ENCODE data around the gene AFF3. TPM values are rescaled to one million over a fixed set of nuclear protein-coding genes. Genes with fewer than 3 reads are reported as not detected.

The AFF3 gene
- total RNA-seq, 6 experiments from 2014 or later, result 1.3 to 7.3 (median 6.4) TPM

DNA sequence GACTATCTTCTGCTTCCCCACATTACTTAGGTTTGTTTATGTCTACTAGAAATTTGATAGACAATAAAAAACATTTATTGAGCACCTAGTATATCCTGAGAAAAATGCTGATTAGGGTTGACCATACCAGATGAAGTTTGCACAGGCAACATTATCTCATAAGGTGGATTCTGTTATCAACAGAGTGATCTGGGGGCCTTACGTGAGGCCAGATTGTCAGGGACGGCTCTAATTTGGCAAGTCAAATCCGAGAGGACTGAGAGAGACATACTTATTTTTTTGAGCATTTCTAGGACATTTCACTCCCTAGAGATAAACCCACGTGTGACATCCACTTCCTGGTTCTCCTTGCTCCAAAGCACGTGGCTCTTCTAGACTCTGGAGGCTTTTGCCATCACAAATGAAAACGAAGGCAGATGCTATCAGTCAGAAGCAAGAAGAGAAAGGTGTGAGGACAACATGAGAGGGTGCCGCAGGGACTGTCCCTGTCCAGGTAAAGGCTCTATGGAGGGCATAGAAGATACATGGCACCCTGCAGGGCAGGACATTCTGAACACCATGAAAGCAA is 484.6 kb downstream of the AFF3 start:
- intact Hi-C loops (cut with DNase I), result no loop called here
- H3K36me3 ChIP-seq, result no peaks in the 10 kb centered on the region
- no peak for ATAC-seq
- TF ChIP-seq POLR2A (IDR thresholded peaks at IDR 0.05), result no peak
- TF ChIP-seq, protein P1, sequence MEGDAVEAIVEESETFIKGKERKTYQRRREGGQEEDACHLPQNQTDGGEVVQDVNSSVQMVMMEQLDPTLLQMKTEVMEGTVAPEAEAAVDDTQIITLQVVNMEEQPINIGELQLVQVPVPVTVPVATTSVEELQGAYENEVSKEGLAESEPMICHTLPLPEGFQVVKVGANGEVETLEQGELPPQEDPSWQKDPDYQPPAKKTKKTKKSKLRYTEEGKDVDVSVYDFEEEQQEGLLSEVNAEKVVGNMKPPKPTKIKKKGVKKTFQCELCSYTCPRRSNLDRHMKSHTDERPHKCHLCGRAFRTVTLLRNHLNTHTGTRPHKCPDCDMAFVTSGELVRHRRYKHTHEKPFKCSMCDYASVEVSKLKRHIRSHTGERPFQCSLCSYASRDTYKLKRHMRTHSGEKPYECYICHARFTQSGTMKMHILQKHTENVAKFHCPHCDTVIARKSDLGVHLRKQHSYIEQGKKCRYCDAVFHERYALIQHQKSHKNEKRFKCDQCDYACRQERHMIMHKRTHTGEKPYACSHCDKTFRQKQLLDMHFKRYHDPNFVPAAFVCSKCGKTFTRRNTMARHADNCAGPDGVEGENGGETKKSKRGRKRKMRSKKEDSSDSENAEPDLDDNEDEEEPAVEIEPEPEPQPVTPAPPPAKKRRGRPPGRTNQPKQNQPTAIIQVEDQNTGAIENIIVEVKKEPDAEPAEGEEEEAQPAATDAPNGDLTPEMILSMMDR (IDR thresholded peaks at IDR 0.05), result no peak
- 78% methylated on average over 7 of the region's 7 CpGs for WGBS (ENCODE audit: insufficient coverage, low coverage, low lambda C conversion rate, missing lambda C conversion rate)
- no peak overlapping the region for H3K4me3 ChIP-seq
- DNase-seq, result no peak
- peaks cover 0 to 3% (median 0%) of the 10 kb centered on the region in 4 donors for H3K4me1 ChIP-seq
- no peaks in the 10 kb centered on the region for H3K27me3 ChIP-seq
- H3K9me3 ChIP-seq, result no peaks in the 10 kb centered on the region
- H3K27ac ChIP-seq, result no peak overlapping the region

DNA sequence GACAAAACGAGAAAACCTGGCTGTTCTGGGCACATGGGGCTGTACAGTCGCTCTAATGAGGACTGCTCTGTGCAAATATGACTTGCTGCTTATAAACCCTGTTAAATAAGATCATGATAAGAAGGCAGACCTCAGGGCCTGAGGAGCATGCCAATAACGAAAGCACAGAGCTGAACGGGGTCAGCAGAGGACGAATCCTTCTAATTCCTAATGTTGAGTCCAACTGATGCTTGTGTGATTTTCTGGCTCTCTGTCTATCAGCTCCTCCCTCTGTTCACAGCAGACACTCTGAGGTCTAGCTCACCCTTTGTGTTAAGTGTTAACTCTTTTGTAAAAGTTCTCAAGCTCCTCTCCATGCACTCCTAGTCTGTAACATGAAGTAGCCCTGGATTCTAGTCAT is 485.4 kb downstream of the AFF3 start:
- H3K4me1 ChIP-seq, result no peaks in the 10 kb centered on the region
- 79% methylated on average over 5 of the region's 5 CpGs for whole genome bisulfite sequencing (ENCODE audit: insufficient coverage, low coverage, low lambda C conversion rate, missing lambda C conversion rate)
- no peak overlapping the region for H3K27ac ChIP-seq
- TF ChIP-seq POLR2A (IDR thresholded peaks at IDR 0.05), result no peak
- TF ChIP-seq, protein P1 (IDR thresholded peaks at IDR 0.05), result no peak
- H3K27me3 ChIP-seq, result no peaks in the 10 kb centered on the region
- intact Hi-C loops (cut with DNase I), result no loop called here
- ATAC-seq (no peak), DNase-seq (no peak)
- no peaks in the 10 kb centered on the region for H3K9me3 ChIP-seq
- H3K4me3 ChIP-seq, result no peak overlapping the region
- no peaks in the 10 kb centered on the region for H3K36me3 ChIP-seq

DNA sequence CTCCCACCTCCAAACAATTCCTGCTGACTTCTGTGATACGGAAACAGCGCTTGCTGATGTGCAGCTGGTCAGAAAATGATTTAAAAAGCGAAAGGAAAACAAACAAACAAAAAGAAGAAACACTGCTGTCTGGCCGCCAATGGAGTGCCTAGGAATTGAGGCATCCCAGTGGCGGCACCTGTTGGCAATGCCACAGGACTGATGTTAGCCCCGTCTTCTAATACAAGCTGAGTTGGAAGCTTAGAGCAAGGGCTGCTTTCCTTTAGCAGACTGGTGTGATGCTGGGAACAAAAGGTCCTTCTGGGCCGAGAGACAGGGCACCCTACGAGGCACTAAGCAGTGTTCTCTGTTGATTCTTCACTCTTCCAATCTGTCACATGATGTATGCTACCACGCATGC is 489.0 kb downstream of the AFF3 start:
- no peak overlapping the region for H3K27ac ChIP-seq
- 92% methylated on average over 7 of the region's 9 CpGs for WGBS (ENCODE audit: insufficient coverage, low coverage, low lambda C conversion rate, missing lambda C conversion rate)
- H3K36me3 ChIP-seq, result no peaks in the 10 kb centered on the region
- intact Hi-C loops (cut with DNase I), result no loop called here
- H3K9me3 ChIP-seq, result no peaks in the 10 kb centered on the region
- DNase-seq, result no peak
- ATAC-seq, result no peak
- no peak for TF ChIP-seq POLR2A (IDR thresholded peaks at IDR 0.05)
- TF ChIP-seq, protein P1 (IDR thresholded peaks at IDR 0.05), result no peak
- H3K4me1 ChIP-seq, result no peaks in the 10 kb centered on the region
- no peak overlapping the region for H3K4me3 ChIP-seq
- H3K27me3 ChIP-seq, result no peaks in the 10 kb centered on the region

- no peak for ATAC-seq
- TF ChIP-seq POLR2A (IDR thresholded peaks at IDR 0.05), result no peak
- TF ChIP-seq, protein P1 (IDR thresholded peaks at IDR 0.05), result no peak
- intact Hi-C loops (cut with DNase I), result no loop called here
These were observed 489.5 kb downstream of the AFF3 start for GRCh38 chr2:99652862-99653261.

More at GRCh38 chr2:99652862-99653261, 489.5 kb downstream of the AFF3 start:
- no peak for DNase-seq
- no peaks in the 10 kb centered on the region for H3K4me1 ChIP-seq
- H3K9me3 ChIP-seq, result no peaks in the 10 kb centered on the region
- no peak overlapping the region for H3K4me3 ChIP-seq
- no peak overlapping the region for H3K27ac ChIP-seq
- WGBS (ENCODE audit: insufficient coverage, low coverage, low lambda C conversion rate, missing lambda C conversion rate), result 91% methylated on average over 3 of the region's 8 CpGs
- no peaks in the 10 kb centered on the region for H3K27me3 ChIP-seq
- H3K36me3 ChIP-seq, result no peaks in the 10 kb centered on the region

Data from right lobe of liver (tissue), 6 donors.